ENCODE data around the gene SLC49A4. TPM values are rescaled to one million over a fixed set of nuclear protein-coding genes. Genes with fewer than 3 reads are reported as not detected.

SLC49A4 gene
- total and polyA plus RNA-seq, 2 donors (not counting 1 experiment from before 2014, with no cell fraction given), result 2.5 to 20.0 TPM

- no peaks in the 10 kb centered on the region for H3K79me2 ChIP-seq (ENCODE audit: control insufficient read depth, insufficient read depth, low read length)
- no peak for DNase-seq
- 78% methylated on average over 11 of the region's 12 CpGs for WGBS (ENCODE audit: insufficient coverage)
- H3K27ac Mint-ChIP-seq, result no peak overlapping the region
- H3K4me2 ChIP-seq (replicated peaks; ENCODE audit: low read depth, low read length, poor library complexity, severe bottlenecking), result no peak overlapping the region
- H3K4me3 ChIP-seq (ENCODE audit: control extremely low read depth in 1 of 5, extremely low read depth in 1 of 5, insufficient read depth in 1 of 5, low read depth in 2 of 5, low read length in 4 of 5), result no peak overlapping the region
- H3K9ac ChIP-seq (ENCODE audit: low read length), result no peak overlapping the region
- CTCF ChIA-PET, result no interaction called here
- no peaks in the 10 kb centered on the region for H3K4me1 Mint-ChIP-seq
- H3K27me3 Mint-ChIP-seq, result peaks cover 7% of the 10 kb centered on the region
- no peak overlapping the region for H3K4me3 Mint-ChIP-seq
- peaks cover 0 to 2% (median 0%) of the 10 kb centered on the region in 4 experiments for H3K27me3 ChIP-seq (replicated peaks in 1 of 4; ENCODE audit: control extremely low read depth in 1 of 4, control insufficient read depth in 3 of 4, insufficient read depth in 4 of 4, low read length in 3 of 4)
- H2AFZ ChIP-seq (ENCODE audit: insufficient read depth, low read depth, low read length, poor library complexity, severe bottlenecking), result no peak overlapping the region
- no peaks in the 10 kb centered on the region for H3K4me1 ChIP-seq (ENCODE audit: control insufficient read depth in 2 of 2, insufficient read depth in 2 of 2, low read length in 2 of 2)
- no peaks in the 10 kb centered on the region for H3K36me3 ChIP-seq (replicated peaks in 1 of 2; ENCODE audit: control extremely low read depth in 1 of 2, control insufficient read depth in 1 of 2, extremely low read depth in 1 of 2, insufficient read depth in 2 of 2, low read length in 1 of 2)
- TF ChIP-seq EZH2 (IDR thresholded peaks at IDR 0.05; ENCODE audit: borderline replicate concordance, insufficient read depth, low read depth, low read length, poor library complexity, severe bottlenecking) (no peak), CTCF (IDR thresholded peaks at IDR 0.05) (no peak)
- no peaks in the 10 kb centered on the region for H4K20me1 ChIP-seq (ENCODE audit: control insufficient read depth, insufficient read depth, low read length, poor library complexity, severe bottlenecking)
- H3K9me3 Mint-ChIP-seq (ENCODE audit: insufficient read depth), result no peaks in the 10 kb centered on the region
- no peak overlapping the region for H3K27ac ChIP-seq (ENCODE audit: low read length in 2 of 2)
- POLR2A ChIA-PET, result no interaction called here
- ATAC-seq (ENCODE audit: low read depth), result no peak
- no peaks in the 10 kb centered on the region for H3K9me3 ChIP-seq (ENCODE audit: control extremely low read depth in 1 of 3, control insufficient read depth in 2 of 3, insufficient read depth in 1 of 3, low read length in 2 of 3)
- intact Hi-C loops (cut with micrococcal nuclease), result no loop called here
Observed at GRCh38 chr3:122929188-122930062, 134.6 kb downstream of the SLC49A4 start.

Data from B cell (primary cell).